Measurements from ENCODE around the gene ELF2.
A peak's percentile ranks its signal among the peaks of the same experiment; 100 is the strongest.
"Not testable (repeated sequence)": the region's sequence is repeated elsewhere in the genome, so short reads cannot be mapped to it uniquely, and the experiment has no call there.

The ELF2 gene

GRCh38 chr4:139142980-139143379 lies 34.0 kb downstream of the ELF2 start:
- no peak for DNase-seq (ENCODE audit: low spot score)

- no peak for DNase-seq (ENCODE audit: low spot score)
Measured at GRCh38 chr4:139142087-139142486, 34.9 kb downstream of the ELF2 start.

DNA sequence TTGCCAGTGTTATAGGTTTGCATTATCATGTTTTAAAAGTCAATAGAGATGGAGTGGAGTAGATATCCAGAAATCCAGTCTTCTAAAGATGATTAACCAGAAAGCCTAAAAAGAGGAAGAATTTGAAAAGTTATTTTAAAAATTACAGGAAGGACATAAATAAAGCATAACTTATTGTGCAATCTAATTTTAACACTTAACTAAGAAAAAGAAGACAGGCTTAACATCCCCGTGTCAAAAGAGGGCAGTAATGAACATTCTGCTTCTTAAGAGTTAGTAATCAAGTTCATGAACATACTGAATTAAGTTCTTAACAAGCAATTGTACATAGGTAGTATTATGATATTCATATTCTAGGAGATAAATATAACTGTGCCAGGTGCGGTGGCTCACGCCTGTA lies 39.3 kb downstream of the ELF2 start:
- DNase-seq (ENCODE audit: low spot score): no peak

DNA sequence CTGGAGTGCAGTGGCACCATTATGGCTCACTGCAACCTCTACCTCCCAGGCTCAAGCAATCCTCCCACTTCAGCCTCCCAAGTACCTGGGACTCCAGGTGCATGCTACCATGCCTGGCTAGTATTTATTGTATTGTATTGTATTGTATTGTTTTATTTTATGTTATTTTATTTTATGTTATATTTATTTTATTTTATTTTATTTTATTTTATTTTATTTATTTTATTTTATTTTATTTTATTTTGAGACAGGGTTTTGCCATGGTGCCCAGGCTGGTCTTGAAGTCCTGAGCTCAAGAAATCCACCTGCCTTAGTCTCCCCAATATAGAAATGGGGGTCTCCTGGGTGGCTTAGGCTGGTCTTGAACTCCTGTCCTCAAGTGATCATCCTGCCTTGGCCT lies 42.6 kb downstream of the ELF2 start:
- no peak for DNase-seq (ENCODE audit: low spot score)

- no peak for DNase-seq (ENCODE audit: low spot score)
Measured at GRCh38 chr4:139131209-139131870, 45.7 kb downstream of the ELF2 start.

DNA sequence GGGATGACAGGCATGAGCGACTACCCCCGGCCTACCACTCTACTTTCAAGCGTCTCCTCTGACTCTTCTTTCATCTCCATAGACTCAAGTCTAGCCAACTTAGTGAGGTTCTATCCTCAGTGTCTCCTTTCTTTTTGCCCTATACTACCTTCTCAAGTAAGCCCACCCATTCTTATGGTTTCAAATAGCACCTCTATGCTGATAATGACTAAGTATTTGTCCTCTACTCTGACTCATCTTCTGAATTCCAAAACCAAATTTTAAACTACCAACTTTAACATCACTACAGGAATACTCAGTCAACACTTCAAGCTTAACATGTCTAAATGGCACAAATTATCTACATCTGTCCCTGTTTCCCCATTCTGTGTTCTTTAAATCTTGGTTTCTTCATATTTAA lies 47.8 kb downstream of the ELF2 start:
- no peak for DNase-seq (ENCODE audit: low spot score)

GRCh38 chr4:139126898-139127297 lies 50.1 kb downstream of the ELF2 start:
- no peak for DNase-seq (ENCODE audit: low spot score)

DNA sequence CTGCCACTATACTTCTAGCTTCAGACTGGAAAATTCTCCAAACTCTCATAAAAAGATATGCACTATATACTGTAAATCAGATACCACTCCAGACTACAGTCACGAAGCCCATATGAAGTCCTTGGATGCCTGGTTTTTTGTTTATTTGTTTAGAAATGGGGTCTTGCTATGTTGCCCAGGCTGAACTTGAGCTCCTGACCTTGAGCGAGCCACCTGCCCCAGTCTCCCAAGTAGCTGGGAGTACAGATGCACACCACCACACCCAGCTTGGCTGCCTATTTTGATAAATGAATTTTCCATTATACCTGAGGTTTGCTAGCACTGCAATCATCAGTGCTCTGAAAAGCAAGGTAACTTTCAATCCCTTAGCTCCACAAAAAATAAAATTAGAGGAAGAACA lies 53.1 kb downstream of the ELF2 start:
- no peak for DNase-seq (ENCODE audit: low spot score)

- DNase-seq (ENCODE audit: low spot score): no peak
Measured at GRCh38 chr4:139118365-139118764, 58.7 kb downstream of the ELF2 start.

DNA sequence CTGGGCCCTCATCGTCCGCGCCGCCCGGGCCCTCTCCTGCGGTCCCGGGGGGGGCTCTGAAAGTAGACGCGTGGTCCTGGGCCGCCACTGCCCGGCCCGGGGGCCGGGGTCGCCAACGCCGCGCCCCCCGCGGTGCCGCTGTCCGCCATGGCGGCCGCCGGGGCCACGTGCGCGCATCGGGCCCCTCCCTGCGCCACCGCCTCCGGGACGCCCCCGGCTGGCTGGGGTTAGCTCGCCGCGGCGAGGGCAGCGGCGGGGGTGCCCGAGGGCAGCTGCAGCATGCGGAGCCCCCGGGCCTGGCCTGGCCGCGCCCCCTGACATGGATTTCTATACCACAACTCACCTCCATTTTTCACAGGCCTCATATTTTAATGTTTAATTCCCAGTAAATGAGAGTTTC lies 61.8 kb downstream of the ELF2 start:
- DNase-seq (ENCODE audit: low spot score): no peak

- DNase-seq (ENCODE audit: low spot score): not testable (repeated sequence)
Measured at GRCh38 chr4:139114795-139115194, 62.2 kb downstream of the ELF2 start.

DNA sequence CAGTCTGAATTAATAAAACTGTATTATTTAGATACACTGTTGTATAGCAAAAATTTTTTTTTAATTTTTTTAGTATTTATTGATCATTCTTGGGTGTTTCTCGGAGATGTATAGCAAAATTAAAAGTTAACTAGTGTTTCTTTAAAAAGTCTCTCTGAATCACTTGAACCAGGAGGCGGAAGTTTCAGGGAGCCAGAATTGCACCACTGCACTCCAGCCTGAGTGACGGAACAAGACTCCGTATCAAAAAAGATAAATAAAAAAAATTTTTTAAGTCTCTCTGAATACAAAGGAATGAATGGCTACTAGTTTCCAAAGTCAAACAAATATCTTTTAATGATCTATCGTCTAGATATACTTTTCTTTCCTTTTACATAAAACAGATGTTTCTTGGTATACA lies 64.4 kb downstream of the ELF2 start:
- DNase-seq (ENCODE audit: low spot score): no peak

GRCh38 chr4:139108567-139109128 lies 68.4 kb downstream of the ELF2 start:
- DNase-seq (ENCODE audit: low spot score): no peak

GRCh38 chr4:139099366-139099982 lies 77.5 kb downstream of the ELF2 start:
- DNase-seq (ENCODE audit: low spot score): peak; percentile 70

- DNase-seq (ENCODE audit: low spot score): no peak
Measured at GRCh38 chr4:139092271-139092670, 84.7 kb downstream of the ELF2 start.

DNA sequence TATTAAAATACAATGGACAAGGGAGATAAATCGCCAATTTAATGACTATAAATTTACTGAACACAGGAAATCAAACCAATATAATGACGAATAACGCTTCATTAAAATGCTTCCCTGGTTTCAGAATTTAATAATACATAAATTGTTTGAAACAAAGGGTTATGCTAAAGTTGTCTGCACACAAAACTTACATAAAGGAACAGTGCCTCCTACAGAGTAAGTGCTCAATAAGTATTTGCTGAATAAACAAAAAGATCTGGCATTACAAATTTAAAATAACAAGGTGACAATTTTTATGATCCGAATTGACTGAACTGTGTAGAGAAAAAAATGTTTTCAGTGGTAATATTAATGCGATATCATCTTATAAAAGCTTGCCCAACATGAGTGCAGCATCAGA lies 91.9 kb downstream of the ELF2 start:
- no peak for DNase-seq (ENCODE audit: low spot score)

DNA sequence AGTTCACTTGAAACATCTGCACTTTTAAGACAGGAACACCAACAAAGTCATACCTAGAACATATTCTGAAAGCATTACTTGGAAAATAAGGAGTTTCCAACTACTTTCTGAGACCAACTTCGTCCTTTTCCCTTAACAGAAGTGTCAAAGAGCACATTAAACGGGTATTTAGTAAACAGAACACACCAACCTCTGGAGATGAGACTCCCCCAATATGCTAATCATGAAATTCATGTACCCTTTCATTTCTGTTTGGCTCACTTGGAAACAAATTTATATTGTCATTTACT lies 92.3 kb downstream of the ELF2 start:
- DNase-seq (ENCODE audit: low spot score): no peak

GRCh38 chr4:139083956-139084803 lies 92.8 kb downstream of the ELF2 start:
- peak; percentile 92 for DNase-seq (ENCODE audit: low spot score)

DNA sequence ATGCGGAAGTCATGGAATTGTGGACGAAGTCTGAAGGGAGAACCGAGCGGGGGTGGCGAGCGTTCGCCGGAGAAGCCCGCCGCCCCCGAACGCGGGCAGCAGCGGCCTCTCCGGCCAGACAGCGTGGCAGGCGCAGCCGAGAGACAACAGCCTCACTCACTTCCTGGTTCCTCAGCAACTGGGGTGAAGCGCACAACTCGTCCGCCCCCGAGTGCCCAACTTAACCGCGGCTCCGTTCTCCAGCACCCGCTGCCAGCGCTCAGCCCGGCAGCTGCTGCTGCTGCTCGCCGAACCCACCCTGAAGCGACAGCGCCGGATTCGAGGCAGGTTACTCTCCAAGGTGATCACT lies 93.4 kb downstream of the ELF2 start:
- DNase-seq (ENCODE audit: low spot score): peak; percentile 82

- DNase-seq (ENCODE audit: low spot score): peak; percentile 96
Measured at GRCh38 chr4:139082750-139083606, 94.0 kb downstream of the ELF2 start.

DNA sequence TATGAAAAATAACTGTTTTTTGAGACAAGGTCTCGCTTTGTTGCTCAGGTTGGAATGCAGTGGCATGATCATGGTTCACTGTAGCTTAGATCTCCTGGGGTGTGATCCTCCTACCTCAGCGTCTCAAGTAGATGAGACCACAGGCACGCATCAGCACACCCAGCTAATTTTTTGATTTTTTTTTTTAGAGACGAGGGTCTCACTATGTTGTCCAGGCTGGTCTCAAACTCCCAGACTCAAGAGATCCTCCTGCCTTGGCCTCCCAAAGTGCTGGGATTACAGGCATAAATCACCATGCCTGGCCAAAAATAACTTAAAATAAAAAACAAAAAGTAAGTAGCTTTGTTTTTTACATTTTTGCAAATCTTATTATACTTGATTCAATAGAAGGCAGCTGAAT lies 98.1 kb downstream of the ELF2 start:
- no peak for DNase-seq (ENCODE audit: low spot score)
